NCI-H1694 treated with DMSO at 0.1 percent for 48 hours (cell line): ENCODE measurements around the gene MPDZ.

Experiments used
- DNase-seq: peaks from one replicate; lab custom pipeline; 2025; lab: John Stamatoyannopoulos, UW

The MPDZ gene

GRCh38 chr9:13139641-13140171, 139.8 kb downstream of the MPDZ start:
- DNase-seq: no peak

- DNase-seq: no peak
Measured at GRCh38 chr9:13137426-13137825, 142.1 kb downstream of the MPDZ start.

DNA sequence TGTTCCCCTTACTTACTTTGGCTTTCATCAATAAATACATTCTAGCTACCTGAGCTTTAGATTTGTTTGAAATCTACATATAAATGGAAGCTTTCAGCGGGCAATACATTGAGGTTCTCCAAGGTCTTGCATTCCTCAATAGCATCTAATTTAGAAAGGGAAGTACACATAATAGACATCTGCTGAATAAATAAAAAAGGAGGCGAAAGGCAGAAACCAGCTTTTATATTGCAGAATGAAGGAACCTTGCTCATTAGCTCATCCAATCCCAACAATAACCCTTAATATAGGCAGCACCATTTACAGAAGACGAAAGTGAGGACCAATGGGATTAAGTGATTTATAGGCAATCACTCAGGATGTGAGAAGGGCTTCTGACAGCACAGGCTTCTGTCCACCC, 147.5 kb downstream of the MPDZ start:
- DNase-seq: no peak

- DNase-seq: no peak
Measured at GRCh38 chr9:13131416-13131815, 148.1 kb downstream of the MPDZ start.

DNA sequence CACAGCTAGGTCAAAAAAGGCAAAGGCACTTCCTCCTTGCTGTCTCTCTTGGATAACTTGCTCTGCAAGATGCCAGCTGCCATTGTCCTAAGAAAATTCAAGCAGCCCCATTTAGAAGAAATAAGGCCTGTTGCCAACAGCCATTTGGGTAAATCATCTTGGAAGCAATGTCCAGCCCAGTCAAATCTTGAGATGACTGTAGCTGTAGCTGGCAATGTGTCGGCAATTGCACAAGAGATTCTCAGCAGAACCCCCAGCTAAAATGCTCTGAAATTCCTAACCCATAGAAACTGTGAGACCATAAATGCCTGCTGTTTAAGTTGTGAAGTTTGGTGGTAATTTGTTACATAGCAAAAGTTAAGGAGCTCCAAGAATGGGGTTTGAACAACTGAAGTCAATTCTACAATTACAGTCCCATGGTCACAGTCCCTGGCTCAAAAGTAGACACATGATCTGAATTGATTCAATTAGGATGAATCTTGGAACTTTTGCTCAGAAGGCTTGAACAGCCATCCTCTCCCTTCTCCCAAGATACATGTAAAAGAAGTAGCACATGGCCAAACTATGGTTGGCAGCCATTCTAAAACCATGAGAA, 151.1 kb downstream of the MPDZ start:
- no peak for DNase-seq

DNA sequence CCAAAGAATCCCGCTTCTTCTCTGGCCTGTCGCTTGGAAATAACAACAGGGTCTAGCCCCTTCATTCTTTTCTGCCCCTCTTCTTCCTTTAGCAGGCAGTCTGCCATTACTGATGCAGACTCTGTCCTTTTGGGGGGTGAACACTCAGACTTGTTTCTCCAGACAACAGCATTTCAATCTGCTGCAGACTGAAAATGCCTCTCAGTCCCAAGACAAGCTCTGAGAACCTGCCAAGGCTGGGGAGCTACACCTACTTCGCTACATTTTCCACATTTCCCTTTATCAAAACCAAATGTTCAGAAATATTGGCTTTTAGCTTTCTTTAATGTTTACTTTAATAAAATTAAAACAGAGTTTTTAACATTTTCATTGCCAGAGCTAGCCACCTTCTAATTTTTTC, 152.4 kb downstream of the MPDZ start:
- no peak for DNase-seq

DNA sequence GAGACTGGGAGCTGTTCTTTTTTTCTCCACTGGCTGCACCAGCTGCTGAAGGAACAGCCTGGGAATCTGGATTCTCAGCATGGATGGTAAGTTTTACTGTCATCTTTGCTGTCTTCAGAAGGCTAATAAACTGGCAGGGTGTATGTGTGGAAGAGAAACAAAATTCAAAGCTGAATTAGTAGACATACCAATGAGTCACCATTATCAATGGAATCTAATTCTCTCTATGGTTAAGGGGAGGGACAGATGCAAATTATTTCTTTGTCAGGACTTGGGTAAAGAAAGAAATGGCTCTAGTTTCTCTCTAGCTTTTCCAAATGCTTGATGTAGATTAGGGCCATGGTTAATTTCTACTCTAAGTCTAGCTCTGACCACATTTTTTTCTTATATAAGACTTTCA, 154.2 kb downstream of the MPDZ start:
- DNase-seq: no peak

- no peak for DNase-seq
Measured at GRCh38 chr9:13122756-13123369, 156.6 kb downstream of the MPDZ start.

DNA sequence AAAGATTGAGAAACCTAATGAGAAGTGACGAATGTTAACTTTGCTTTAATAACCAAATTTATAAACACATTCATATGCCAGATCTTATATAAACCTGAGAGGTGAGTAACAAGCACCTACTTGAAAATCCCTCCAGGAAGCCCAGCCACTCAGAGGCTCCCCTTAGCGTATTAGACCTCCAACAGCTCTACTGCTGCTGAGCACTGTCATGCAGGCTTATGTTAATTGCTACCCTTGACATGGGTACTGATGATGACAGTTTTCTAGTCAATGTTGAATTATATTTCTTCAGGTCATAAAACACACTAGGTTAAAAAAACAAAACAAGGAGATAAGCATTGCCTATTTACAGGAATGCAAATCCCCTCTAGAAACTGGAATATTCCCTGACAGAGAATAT, 161.2 kb downstream of the MPDZ start:
- no peak for DNase-seq

- DNase-seq: no peak
Measured at GRCh38 chr9:13116292-13116691, 163.2 kb downstream of the MPDZ start.

DNA sequence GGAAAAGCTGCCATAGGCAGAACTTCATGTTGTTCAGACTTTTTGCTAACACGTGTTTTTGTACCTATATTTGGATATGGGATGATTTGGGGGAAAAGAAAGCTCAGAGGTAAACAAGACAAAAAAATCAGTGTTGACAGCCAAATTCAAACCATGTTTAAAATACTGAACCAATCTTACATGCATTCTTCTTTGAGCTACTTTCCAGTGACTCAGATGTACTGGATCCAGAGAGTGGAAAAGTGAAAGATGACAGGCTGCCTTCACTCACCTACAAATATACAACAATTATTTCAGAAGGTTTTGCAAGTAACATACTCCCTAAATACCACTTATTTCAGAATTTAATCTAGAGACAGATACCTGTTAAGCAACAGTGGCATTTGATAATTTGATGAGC, 165.7 kb downstream of the MPDZ start:
- peak; percentile 59 for DNase-seq

- DNase-seq: peak; percentile 67
Measured at GRCh38 chr9:13113216-13113615, 166.3 kb downstream of the MPDZ start.

GRCh38 chr9:13111778-13112177, 167.7 kb downstream of the MPDZ start:
- DNase-seq: no peak

- DNase-seq: peak; percentile 73
Measured at GRCh38 chr9:13110766-13111417, 168.6 kb downstream of the MPDZ start.

DNA sequence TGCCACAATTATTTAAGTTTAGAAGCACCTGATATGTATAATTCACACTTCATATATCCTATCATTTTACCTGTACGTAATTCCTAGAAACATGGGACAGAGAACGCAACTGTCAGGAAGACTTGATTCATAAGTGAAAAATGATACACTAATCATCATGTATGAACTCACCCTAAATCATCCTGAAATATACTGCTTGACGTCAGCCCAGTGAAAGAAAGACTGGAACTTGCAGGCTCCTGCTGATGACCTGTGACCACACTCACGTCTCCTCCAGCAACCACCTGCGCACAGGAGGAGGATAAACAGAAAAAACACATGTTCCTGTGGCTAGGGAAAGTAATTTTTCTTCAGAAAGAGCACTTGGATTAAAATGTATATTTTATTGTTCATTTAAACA, 169.7 kb downstream of the MPDZ start:
- no peak for DNase-seq

- DNase-seq: no peak
Measured at GRCh38 chr9:13107008-13107407, 172.5 kb downstream of the MPDZ start.

GRCh38 chr9:13100914-13101572, 178.4 kb downstream of the MPDZ start:
- DNase-seq: peak; percentile 15

DNA sequence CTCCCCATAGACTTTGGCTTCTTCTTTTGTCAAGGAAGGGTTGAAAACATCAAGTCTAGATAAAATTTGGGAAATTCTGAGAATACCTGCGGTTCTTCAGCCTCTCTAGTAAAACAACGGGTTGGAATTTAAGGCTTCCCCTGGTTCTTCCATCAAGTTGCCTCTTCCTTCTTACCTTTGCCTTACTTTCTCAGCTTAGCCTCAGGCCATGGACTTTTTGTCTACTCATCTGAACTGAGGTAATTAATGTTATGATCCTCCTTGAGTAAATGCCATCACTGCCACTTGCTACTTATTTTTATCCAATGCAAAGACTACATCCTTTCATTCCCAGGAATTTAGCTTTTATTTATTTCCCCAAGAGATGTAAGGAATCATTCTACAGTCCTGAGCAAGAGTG, 184.4 kb downstream of the MPDZ start:
- no peak for DNase-seq

DNA sequence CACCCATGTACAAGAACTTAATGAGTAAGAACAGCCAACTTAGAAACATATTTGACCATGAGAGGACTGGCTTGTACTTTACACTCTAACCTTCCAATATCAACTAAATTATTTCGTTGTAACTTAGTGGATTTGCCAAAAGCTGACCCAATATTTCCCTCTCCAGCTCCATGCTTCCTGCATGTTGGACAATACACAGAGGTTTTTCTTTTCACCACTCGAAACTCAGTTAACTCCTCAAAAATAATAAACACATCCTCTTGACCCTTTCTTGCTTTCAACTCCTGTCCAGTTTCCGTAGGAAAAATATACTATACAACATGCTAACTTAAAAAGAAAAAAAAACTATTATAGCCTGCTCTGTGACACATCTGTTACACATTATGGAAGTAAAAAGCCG, 188.9 kb downstream of the MPDZ start:
- no peak for DNase-seq

GRCh38 chr9:13089666-13090065, 189.8 kb downstream of the MPDZ start:
- DNase-seq: no peak

DNA sequence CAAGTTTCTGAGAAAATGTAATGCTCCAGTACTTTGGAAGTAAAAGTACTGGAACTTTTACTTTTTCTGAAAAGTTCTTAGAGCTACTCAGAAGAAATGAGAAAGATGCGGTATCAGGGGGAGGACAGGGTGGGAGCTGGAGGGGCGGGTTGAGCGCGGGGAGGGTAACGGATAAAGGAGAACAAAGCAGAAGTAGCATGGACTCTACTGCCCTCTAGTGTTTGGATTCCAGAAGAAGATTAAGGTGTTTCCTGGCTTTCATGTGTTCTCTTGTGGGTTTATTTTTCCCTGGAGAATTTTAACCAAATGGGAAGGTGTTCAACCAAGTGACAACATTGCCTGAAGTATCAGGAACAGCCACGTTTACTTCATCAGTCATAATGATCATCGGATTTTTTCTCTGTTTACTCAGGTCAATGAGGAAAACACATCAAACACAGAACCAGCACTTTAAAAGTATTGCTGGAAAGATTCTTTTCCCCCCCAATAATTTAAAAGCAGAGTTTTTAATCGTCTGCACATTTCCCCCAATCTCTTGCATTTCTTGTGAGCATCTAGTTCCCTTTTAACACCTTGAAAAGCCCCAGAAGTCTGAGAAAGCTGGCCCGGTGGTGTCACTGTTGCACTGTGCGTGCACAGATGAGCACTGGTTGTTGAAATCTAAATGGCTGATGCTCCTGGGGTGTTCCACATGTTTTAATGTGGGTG, 190.6 kb downstream of the MPDZ start:
- peak; percentile 61 for DNase-seq

- no peak for DNase-seq
Measured at GRCh38 chr9:13083963-13084528, 195.4 kb downstream of the MPDZ start.
